ENCODE results near the gene EEPD1. TPM values are rescaled to one million over a fixed set of nuclear protein-coding genes. Genes with fewer than 3 reads are reported as not detected.

EEPD1 gene
- total RNA-seq, 1 experiment from 2014 or later, result 48.0 TPM

DNA sequence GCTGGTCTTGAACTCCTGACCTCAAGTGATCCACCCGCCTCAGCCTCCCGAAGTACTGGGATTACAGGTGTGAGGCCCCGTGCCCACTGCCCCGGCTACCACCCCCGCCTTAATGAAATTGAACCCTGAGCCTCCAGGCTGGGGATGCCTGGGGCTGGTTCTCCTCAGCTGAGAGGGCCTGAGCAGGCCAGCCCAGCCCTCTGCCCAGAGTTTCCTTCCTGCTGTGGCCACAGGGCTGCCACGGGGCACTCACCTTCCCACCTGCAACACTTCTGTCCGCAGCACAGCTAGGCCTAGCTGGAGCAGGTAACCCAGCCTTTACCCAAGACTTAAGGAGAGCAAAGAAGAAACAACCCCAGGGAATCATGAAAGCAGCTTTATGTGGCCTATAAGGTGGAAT lies 158.5 kb downstream of the EEPD1 start:
- Histone ChIP-seq H3K27ac (ENCODE audit: low read length) (no peak overlapping the region), H3K27me3 (ENCODE audit: control insufficient read depth, insufficient read depth, low read length) (no peaks in the 10 kb centered on the region), H3K4me3 (ENCODE audit: low read depth in 2 of 2, low read length in 2 of 2) (no peak overlapping the region), H3K9me3 (ENCODE audit: control insufficient read depth, insufficient read depth, low read depth, low read length) (no peaks in the 10 kb centered on the region), H3K36me3 (ENCODE audit: control insufficient read depth, insufficient read depth, low read length) (no peaks in the 10 kb centered on the region), H3K4me1 (ENCODE audit: control insufficient read depth, insufficient read depth, low read length) (no peaks in the 10 kb centered on the region)
- POLR2A ChIA-PET, result no interaction called here
- intact Hi-C loops (cut with micrococcal nuclease; ENCODE audit: unreplicated experiment) (loop anchor here (5.0 kb wide), 1 partner anchor 394 kb away; no protein-coding TSS in a partner anchor), in situ Hi-C loops (cut with HindIII; ENCODE audit: low pct_unique_long_range_greater_than_20kb, low sequenced_read_pairs) (loop anchor here (25.0 kb wide), 1 partner anchor 324 kb away; no protein-coding TSS in a partner anchor)
- ATAC-seq (no peak), DNase-seq (ENCODE audit: low read depth, low spot score) (no peak)
- CTCF ChIA-PET, result no interaction called here
- no peak for TF ChIP-seq POLR2AphosphoS5 (IDR thresholded peaks at IDR 0.05; ENCODE audit: low read depth, low read length)
- TF ChIP-seq, protein P1, sequence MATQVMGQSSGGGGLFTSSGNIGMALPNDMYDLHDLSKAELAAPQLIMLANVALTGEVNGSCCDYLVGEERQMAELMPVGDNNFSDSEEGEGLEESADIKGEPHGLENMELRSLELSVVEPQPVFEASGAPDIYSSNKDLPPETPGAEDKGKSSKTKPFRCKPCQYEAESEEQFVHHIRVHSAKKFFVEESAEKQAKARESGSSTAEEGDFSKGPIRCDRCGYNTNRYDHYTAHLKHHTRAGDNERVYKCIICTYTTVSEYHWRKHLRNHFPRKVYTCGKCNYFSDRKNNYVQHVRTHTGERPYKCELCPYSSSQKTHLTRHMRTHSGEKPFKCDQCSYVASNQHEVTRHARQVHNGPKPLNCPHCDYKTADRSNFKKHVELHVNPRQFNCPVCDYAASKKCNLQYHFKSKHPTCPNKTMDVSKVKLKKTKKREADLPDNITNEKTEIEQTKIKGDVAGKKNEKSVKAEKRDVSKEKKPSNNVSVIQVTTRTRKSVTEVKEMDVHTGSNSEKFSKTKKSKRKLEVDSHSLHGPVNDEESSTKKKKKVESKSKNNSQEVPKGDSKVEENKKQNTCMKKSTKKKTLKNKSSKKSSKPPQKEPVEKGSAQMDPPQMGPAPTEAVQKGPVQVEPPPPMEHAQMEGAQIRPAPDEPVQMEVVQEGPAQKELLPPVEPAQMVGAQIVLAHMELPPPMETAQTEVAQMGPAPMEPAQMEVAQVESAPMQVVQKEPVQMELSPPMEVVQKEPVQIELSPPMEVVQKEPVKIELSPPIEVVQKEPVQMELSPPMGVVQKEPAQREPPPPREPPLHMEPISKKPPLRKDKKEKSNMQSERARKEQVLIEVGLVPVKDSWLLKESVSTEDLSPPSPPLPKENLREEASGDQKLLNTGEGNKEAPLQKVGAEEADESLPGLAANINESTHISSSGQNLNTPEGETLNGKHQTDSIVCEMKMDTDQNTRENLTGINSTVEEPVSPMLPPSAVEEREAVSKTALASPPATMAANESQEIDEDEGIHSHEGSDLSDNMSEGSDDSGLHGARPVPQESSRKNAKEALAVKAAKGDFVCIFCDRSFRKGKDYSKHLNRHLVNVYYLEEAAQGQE (IDR thresholded peaks at IDR 0.05; ENCODE audit: insufficient read depth in 1 of 2, low read depth in 2 of 2, low read length in 1 of 2), result no peak
- no peak for TF ChIP-seq SIN3A (IDR thresholded peaks at IDR 0.05; ENCODE audit: borderline replicate concordance, insufficient read depth, low read depth, low read length)
- TF ChIP-seq, protein P2, sequence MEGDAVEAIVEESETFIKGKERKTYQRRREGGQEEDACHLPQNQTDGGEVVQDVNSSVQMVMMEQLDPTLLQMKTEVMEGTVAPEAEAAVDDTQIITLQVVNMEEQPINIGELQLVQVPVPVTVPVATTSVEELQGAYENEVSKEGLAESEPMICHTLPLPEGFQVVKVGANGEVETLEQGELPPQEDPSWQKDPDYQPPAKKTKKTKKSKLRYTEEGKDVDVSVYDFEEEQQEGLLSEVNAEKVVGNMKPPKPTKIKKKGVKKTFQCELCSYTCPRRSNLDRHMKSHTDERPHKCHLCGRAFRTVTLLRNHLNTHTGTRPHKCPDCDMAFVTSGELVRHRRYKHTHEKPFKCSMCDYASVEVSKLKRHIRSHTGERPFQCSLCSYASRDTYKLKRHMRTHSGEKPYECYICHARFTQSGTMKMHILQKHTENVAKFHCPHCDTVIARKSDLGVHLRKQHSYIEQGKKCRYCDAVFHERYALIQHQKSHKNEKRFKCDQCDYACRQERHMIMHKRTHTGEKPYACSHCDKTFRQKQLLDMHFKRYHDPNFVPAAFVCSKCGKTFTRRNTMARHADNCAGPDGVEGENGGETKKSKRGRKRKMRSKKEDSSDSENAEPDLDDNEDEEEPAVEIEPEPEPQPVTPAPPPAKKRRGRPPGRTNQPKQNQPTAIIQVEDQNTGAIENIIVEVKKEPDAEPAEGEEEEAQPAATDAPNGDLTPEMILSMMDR (IDR thresholded peaks at IDR 0.05), result no peak
- no peak for TF ChIP-seq TCF7L2 (IDR thresholded peaks at IDR 0.05; ENCODE audit: low read depth, low read length)
- no TSS peak for BruUV-seq (replicated peaks)

DNA sequence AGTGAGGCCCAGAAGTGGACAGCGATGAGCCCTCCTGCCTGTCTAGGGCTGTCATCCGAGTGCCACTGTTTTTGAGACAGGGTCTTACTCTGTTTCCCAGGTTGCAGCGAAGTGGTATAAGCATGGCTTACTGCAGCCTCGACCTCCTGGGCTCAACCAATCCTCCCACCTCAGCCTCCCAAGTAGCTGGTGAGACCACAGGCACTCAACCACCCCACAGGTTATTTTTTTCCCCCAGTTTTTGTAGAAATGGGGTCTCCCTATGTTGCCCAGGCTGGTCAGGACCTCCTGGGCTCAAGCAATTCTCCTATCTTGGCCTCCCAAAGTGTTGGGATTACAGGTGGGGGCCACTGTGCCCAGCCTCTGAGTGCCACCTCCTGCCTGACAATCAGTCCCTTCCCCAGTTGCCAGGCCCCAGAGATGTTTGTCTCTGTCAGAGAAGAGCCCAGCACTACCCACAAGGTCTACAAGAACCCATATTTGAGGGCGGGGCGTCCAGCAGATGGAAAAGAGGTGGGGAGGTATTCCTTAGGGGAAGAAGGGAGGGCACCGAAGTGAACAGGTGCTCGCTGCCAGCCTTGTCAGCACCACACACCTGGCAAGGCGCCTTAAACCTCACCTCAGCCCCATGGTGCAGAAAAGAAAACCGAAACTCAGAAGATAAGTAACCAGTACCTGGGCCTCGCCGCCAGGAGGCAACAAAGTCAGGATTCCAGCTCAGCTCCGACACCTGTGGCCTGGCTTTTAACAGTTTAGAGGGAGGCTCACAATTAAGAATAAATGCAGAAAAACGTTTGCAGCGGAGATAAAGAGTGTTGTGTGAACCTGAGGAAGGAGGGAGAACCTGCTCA lies 159.2 kb downstream of the EEPD1 start:
- BruUV-seq (replicated peaks), result no TSS peak
- ATAC-seq (peak; percentile 87), DNase-seq (ENCODE audit: low read depth, low spot score) (no peak)
- Histone ChIP-seq H3K36me3 (ENCODE audit: control insufficient read depth, insufficient read depth, low read length) (no peaks in the 10 kb centered on the region), H3K27me3 (ENCODE audit: control insufficient read depth, insufficient read depth, low read length) (no peaks in the 10 kb centered on the region), H3K4me1 (ENCODE audit: control insufficient read depth, insufficient read depth, low read length) (no peaks in the 10 kb centered on the region), H3K27ac (ENCODE audit: low read length) (0 out of 2 replicates have a peak overlapping the region, but pooled peaks have one; percentile 4), H3K4me3 (ENCODE audit: low read depth in 2 of 2, low read length in 2 of 2) (peak overlapping the region; percentile 3 to 41; a peak in 2 of 4 replicates), H3K9me3 (ENCODE audit: control insufficient read depth, insufficient read depth, low read depth, low read length) (no peaks in the 10 kb centered on the region)
- CTCF ChIA-PET, result interaction anchor here (0.6 kb wide), 2 partner anchors 141 to 205 kb away, joined by 3 to 9 read pairs; no protein-coding TSS in a partner anchor
- TF ChIP-seq, protein P1 (IDR thresholded peaks at IDR 0.05; ENCODE audit: insufficient read depth in 1 of 2, low read depth in 2 of 2, low read length in 1 of 2), result no peak
- TF ChIP-seq, protein P2 (IDR thresholded peaks at IDR 0.05), result peak; percentile 89; the same call in 1 of the 2 replicates
- POLR2A ChIA-PET, result no interaction called here
- in situ Hi-C loops (cut with HindIII; ENCODE audit: low pct_unique_long_range_greater_than_20kb, low sequenced_read_pairs), result loop anchor here (25.0 kb wide), 1 partner anchor 325 kb away; no protein-coding TSS in a partner anchor
- intact Hi-C loops (cut with micrococcal nuclease; ENCODE audit: unreplicated experiment), result loop anchor here (5.0 kb wide), 1 partner anchor 395 kb away; no protein-coding TSS in a partner anchor

All from Panc1 (cell line).